ENCODE measurements around the gene POLR1B. TPM values are rescaled to one million over a fixed set of nuclear protein-coding genes. Genes with fewer than 3 reads are reported as not detected.
A peak's percentile ranks its signal among the peaks of the same experiment; 100 is the strongest.

Gene POLR1B
- total RNA-seq, 1 donor from 2014 or later: 20.1 TPM

GRCh38 chr2:112583497-112584133 lies 41.4 kb downstream of the POLR1B start:
- Histone ChIP-seq H3K4me2 (peak overlapping the region; percentile 87), H3K27me3 (no peaks in the 10 kb centered on the region)

GRCh38 chr2:112584134-112584890 lies 42.0 kb downstream of the POLR1B start, which contains the start of gene CHCHD5:
TSS of gene CHCHD5 (plus strand) at chr2:112584609. CDS start at chr2:112584648, 39 bp downstream.
- no peaks in the 10 kb centered on the region for H3K9me3 Mint-ChIP-seq
- TF ChIP-seq EZH2 (IDR thresholded peaks at IDR 0.05) (peak; percentile 27), EZH2phosphoT487 (IDR thresholded peaks at IDR 0.05) (no peak), CTCF (IDR thresholded peaks at IDR 0.05) (peak; percentile 47)
- peaks cover 9% of the 10 kb centered on the region for H3K79me2 ChIP-seq (ENCODE audit: low read depth)

More at GRCh38 chr2:112583497-112584133, 41.4 kb downstream of the POLR1B start:
- peak overlapping the region; percentile 95 for H2AFZ ChIP-seq (replicated peaks)
- Mint-ChIP-seq H3K4me3 (peak overlapping the region; percentile 98), H3K4me1 (peaks cover 27% of the 10 kb centered on the region), H3K36me3 (peaks cover 4% of the 10 kb centered on the region), H3K27ac (peak overlapping the region; percentile 99), H3K27me3 (ENCODE audit: insufficient read depth, low read depth) (peaks cover 4% of the 10 kb centered on the region), H3K9me3 (no peaks in the 10 kb centered on the region)
- H3K27ac ChIP-seq: no peak overlapping the region
- H3K9me3 ChIP-seq (ENCODE audit: low read depth): no peaks in the 10 kb centered on the region
- peak overlapping the region; percentile 16 for H3K9ac ChIP-seq
- no peaks in the 10 kb centered on the region for H3K36me3 ChIP-seq
- TF ChIP-seq EZH2phosphoT487 (IDR thresholded peaks at IDR 0.05): no peak
- TF ChIP-seq EZH2 (IDR thresholded peaks at IDR 0.05): no peak
- TF ChIP-seq CTCF (IDR thresholded peaks at IDR 0.05): no peak
- peaks cover 9% of the 10 kb centered on the region for H3K79me2 ChIP-seq (ENCODE audit: low read depth)
- peak; percentile 11 for DNase-seq (ENCODE audit: low spot score)
- no peaks in the 10 kb centered on the region for H4K20me1 ChIP-seq (ENCODE audit: low read depth)
- H3K4me3 ChIP-seq: peak overlapping the region; percentile 70
- H3F3A ChIP-seq (ENCODE audit: low read depth): peaks cover 29% of the 10 kb centered on the region
- peaks cover 7% of the 10 kb centered on the region for H3K4me1 ChIP-seq

GRCh38 chr2:112584891-112585250 lies 42.6 kb downstream of the POLR1B start:
- no peaks in the 10 kb centered on the region for H3K27me3 ChIP-seq
- H2AFZ ChIP-seq (replicated peaks): peak overlapping the region; percentile 95
- peaks cover 7% of the 10 kb centered on the region for H3K4me1 ChIP-seq
- H3K4me3 Mint-ChIP-seq: peak overlapping the region; percentile 98
- H3K4me2 ChIP-seq: peak overlapping the region; percentile 87
- H3K27me3 Mint-ChIP-seq (ENCODE audit: insufficient read depth, low read depth): peaks cover 4% of the 10 kb centered on the region
- DNase-seq (ENCODE audit: low spot score): no peak
- TF ChIP-seq EZH2 (IDR thresholded peaks at IDR 0.05): no peak
- no peak for TF ChIP-seq CTCF (IDR thresholded peaks at IDR 0.05)
- no peak for TF ChIP-seq EZH2phosphoT487 (IDR thresholded peaks at IDR 0.05)
- peak overlapping the region; percentile 99 for H3K27ac Mint-ChIP-seq
- peaks cover 9% of the 10 kb centered on the region for H3K79me2 ChIP-seq (ENCODE audit: low read depth)
- no peaks in the 10 kb centered on the region for H3K9me3 Mint-ChIP-seq
- H3K4me1 Mint-ChIP-seq: peaks cover 27% of the 10 kb centered on the region
- H3K36me3 Mint-ChIP-seq: peaks cover 7% of the 10 kb centered on the region
- no peaks in the 10 kb centered on the region for H3K36me3 ChIP-seq
- no peaks in the 10 kb centered on the region for H4K20me1 ChIP-seq (ENCODE audit: low read depth)
- H3K4me3 ChIP-seq: peak overlapping the region; percentile 70
- no peak overlapping the region for H3K9ac ChIP-seq
- peaks cover 29% of the 10 kb centered on the region for H3F3A ChIP-seq (ENCODE audit: low read depth)
- no peaks in the 10 kb centered on the region for H3K9me3 ChIP-seq (ENCODE audit: low read depth)
- H3K27ac ChIP-seq: peak overlapping the region; percentile 91

More at GRCh38 chr2:112584134-112584890, 42.0 kb downstream of the POLR1B start, which contains the start of gene CHCHD5:
- H3K27ac Mint-ChIP-seq: peak within 1 kb of the TSS; percentile 99
- H3K9ac ChIP-seq: peak within 1 kb of the TSS; percentile 46
- H3K4me2 ChIP-seq: peak within 1 kb of the TSS; percentile 87
- H3K4me1 ChIP-seq: peaks cover 7% of the 10 kb centered on the region
- H3K27me3 Mint-ChIP-seq (ENCODE audit: insufficient read depth, low read depth): peaks cover 4% of the 10 kb centered on the region
- peaks cover 27% of the 10 kb centered on the region for H3K4me1 Mint-ChIP-seq
- H3K4me3 Mint-ChIP-seq: peak within 1 kb of the TSS; percentile 98
- H3K4me3 ChIP-seq: peak within 1 kb of the TSS; percentile 70
- peak within 1 kb of the TSS; percentile 95 for H2AFZ ChIP-seq (replicated peaks)
- H3F3A ChIP-seq (ENCODE audit: low read depth): peaks cover 29% of the 10 kb centered on the region
- no peaks in the 10 kb centered on the region for H3K27me3 ChIP-seq
- H3K9me3 ChIP-seq (ENCODE audit: low read depth): no peaks in the 10 kb centered on the region
- no peaks in the 10 kb centered on the region for H4K20me1 ChIP-seq (ENCODE audit: low read depth)
- H3K27ac ChIP-seq: peak within 1 kb of the TSS; percentile 91
- no peaks in the 10 kb centered on the region for H3K36me3 ChIP-seq
- peak; percentile 95 for DNase-seq (ENCODE audit: low spot score)
- peaks cover 7% of the 10 kb centered on the region for H3K36me3 Mint-ChIP-seq
